ENCODE data around the gene GGTLC1. TPM values are rescaled to one million over a fixed set of nuclear protein-coding genes. Genes with fewer than 3 reads are reported as not detected.
A peak's percentile ranks its signal among the peaks of the same experiment; 100 is the strongest.
"Not testable (repeated sequence)": the region's sequence is repeated elsewhere in the genome, so short reads cannot be mapped to it uniquely, and the experiment has no call there.

Gene GGTLC1
- total and polyA plus RNA-seq, 10 of the 15 experiments (the other 5 are each of a cell fraction or from before 2014, with no cell fraction given), result not detected

DNA sequence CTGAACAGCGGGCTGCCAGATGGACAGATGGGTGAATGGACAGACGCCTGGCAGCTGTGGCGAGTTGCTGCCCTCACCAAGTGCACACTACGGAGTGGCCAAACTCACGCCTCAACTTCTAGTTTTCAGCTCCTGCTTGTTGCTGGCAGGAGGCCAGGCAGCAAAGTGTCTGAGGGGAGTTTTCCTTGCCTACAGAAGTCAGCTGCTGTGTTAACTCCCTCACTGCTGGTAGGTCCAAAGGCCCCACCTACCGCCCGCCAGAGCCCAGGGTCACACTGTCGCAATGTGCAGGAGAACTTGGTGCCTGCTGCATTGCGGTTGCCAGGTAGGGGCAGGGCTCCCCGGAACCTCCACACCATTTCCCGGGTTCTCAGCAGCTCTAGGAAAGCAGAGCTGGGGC is 7.6 kb downstream of the GGTLC1 start:
- FAIRE-seq; ATAC-seq; H3K79me2 ChIP-seq (ENCODE audit: control insufficient read depth, insufficient read depth, low read length); H3K27me3 ChIP-seq (replicated peaks in 1 of 2; ENCODE audit: control insufficient read depth in 2 of 2, insufficient read depth in 2 of 2, low read length in 1 of 2); H4K20me1 ChIP-seq (ENCODE audit: control insufficient read depth, insufficient read depth); BruUV-seq (replicated peaks); DNase-seq (ENCODE audit: low read depth, low spot score); SMC1A ChIA-PET (ENCODE audit: uncharacterized antibody, unreplicated experiment); POLR2A ChIA-PET; H3K9me3 ChIP-seq (replicated peaks; ENCODE audit: control insufficient read depth, insufficient read depth, low read length); H2AFZ ChIP-seq (ENCODE audit: control insufficient read depth, low read depth, low read length); H3K9ac ChIP-seq (ENCODE audit: control insufficient read depth, insufficient read depth, low read length); H3K36me3 ChIP-seq (ENCODE audit: control insufficient read depth in 2 of 2, insufficient read depth in 2 of 2, low read length in 1 of 2); in situ Hi-C loops (cut with MboI); H3K4me2 ChIP-seq (ENCODE audit: control insufficient read depth, insufficient read depth); H3K4me3 ChIP-seq; H3K27ac ChIP-seq (ENCODE audit: control insufficient read depth, insufficient read depth); H3K4me1 ChIP-seq (ENCODE audit: control insufficient read depth, insufficient read depth, low read length); RAD21 ChIA-PET (ENCODE audit: unreplicated experiment); CTCF ChIA-PET: not testable (repeated sequence)
- 53% methylated on average over 11 of the region's 11 CpGs for WGBS (ENCODE audit: insufficient coverage, insufficient replicate concordance, low lambda C conversion rate, missing lambda C conversion rate)
- intact Hi-C loops (cut with micrococcal nuclease; ENCODE audit: unreplicated experiment), result loop anchor here (5.0 kb wide), 1 partner anchor 44 kb away; no protein-coding TSS in a partner anchor

DNA sequence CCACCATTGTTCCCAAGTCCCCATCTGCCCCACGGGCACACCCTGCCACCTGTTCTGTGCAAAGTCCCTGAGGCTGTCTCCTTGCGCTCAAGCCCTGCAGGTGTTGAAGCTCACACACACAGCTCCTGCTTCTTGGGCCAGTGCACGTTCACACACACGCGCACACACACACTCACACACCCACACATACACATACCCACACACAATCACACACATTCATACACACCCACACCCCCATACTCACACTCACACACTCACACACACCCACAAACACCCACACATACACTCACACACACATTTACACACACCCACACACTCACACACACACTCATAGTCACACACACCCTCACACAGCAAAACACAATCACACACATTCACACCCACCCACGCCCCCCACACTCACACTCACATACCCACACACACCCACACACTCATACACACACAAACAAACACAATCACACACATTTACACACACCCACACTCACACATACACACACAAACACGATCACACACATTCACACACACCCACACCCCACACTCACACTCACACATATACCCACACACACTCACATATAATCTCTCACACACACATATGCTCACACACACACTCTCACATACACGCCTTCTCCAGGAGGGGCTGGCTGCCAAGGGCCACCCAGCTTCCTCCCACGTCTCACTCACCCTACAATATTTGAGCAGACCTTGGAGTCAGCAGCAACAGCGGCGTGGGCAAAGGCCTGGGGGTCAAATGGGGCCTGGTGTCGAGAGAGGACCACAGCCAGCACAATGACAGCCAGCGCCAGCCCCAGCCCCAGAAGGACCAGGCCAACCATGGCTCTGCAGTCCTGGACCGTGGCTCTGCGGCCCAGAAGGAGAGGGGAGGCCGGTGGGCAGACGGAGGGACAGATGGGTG is 8.4 kb downstream of the GGTLC1 start:
- H4K20me1 ChIP-seq (ENCODE audit: control insufficient read depth, insufficient read depth); SMC1A ChIA-PET (ENCODE audit: uncharacterized antibody, unreplicated experiment); H2AFZ ChIP-seq (ENCODE audit: control insufficient read depth, low read depth, low read length); in situ Hi-C loops (cut with MboI); BruUV-seq (replicated peaks); CTCF ChIA-PET; H3K9me3 ChIP-seq (replicated peaks; ENCODE audit: control insufficient read depth, insufficient read depth, low read length); H3K4me1 ChIP-seq (ENCODE audit: control insufficient read depth, insufficient read depth, low read length); H3K27ac ChIP-seq (ENCODE audit: control insufficient read depth, insufficient read depth); FAIRE-seq; H3K4me2 ChIP-seq (ENCODE audit: control insufficient read depth, insufficient read depth); ATAC-seq; H3K79me2 ChIP-seq (ENCODE audit: control insufficient read depth, insufficient read depth, low read length); H3K4me3 ChIP-seq; DNase-seq (ENCODE audit: low read depth, low spot score); RAD21 ChIA-PET (ENCODE audit: unreplicated experiment); H3K9ac ChIP-seq (ENCODE audit: control insufficient read depth, insufficient read depth, low read length); H3K27me3 ChIP-seq (replicated peaks in 1 of 2; ENCODE audit: control insufficient read depth in 2 of 2, insufficient read depth in 2 of 2, low read length in 1 of 2); H3K36me3 ChIP-seq (ENCODE audit: control insufficient read depth in 2 of 2, insufficient read depth in 2 of 2, low read length in 1 of 2); POLR2A ChIA-PET: not testable (repeated sequence)
- TF ChIP-seq, protein P1, sequence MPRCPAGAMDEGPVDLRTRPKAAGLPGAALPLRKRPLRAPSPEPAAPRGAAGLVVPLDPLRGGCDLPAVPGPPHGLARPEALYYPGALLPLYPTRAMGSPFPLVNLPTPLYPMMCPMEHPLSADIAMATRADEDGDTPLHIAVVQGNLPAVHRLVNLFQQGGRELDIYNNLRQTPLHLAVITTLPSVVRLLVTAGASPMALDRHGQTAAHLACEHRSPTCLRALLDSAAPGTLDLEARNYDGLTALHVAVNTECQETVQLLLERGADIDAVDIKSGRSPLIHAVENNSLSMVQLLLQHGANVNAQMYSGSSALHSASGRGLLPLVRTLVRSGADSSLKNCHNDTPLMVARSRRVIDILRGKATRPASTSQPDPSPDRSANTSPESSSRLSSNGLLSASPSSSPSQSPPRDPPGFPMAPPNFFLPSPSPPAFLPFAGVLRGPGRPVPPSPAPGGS (IDR thresholded peaks at IDR 0.05; ENCODE audit: borderline replicate concordance, insufficient read depth, low read depth, low read length, poor library complexity, severe bottlenecking), result peak; percentile 87
- intact Hi-C loops (cut with micrococcal nuclease; ENCODE audit: unreplicated experiment), result loop anchor here (5.0 kb wide), 1 partner anchor 43 kb away; no protein-coding TSS in a partner anchor
- 50% methylated on average over 16 of the region's 17 CpGs for WGBS (ENCODE audit: insufficient coverage, insufficient replicate concordance, low lambda C conversion rate, missing lambda C conversion rate)

DNA sequence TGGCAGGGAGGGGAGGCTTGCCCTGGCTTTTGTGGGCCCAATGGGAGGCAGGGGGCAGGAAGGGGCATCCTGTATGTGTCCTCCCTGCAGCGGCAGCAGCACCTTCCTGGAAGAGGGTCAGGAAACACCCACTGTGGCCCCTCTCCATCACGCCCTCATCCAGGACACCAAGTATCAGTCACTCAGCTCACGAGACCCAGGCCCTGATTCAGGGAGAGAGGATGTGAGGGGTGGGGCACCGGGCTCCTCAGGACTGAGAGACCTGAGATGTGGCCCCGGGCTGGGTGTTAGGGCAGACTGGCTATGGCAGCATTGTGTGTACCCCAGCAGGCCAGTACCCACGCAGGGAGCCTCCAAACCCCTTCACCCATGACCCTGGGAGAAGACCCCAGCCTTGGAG is 9.2 kb downstream of the GGTLC1 start:
- SMC1A ChIA-PET (ENCODE audit: uncharacterized antibody, unreplicated experiment); H3K4me3 ChIP-seq; BruUV-seq (replicated peaks); RAD21 ChIA-PET (ENCODE audit: unreplicated experiment); DNase-seq (ENCODE audit: low read depth, low spot score); in situ Hi-C loops (cut with MboI); H3K79me2 ChIP-seq (ENCODE audit: control insufficient read depth, insufficient read depth, low read length); POLR2A ChIA-PET; H3K27me3 ChIP-seq (replicated peaks in 1 of 2; ENCODE audit: control insufficient read depth in 2 of 2, insufficient read depth in 2 of 2, low read length in 1 of 2); H3K4me2 ChIP-seq (ENCODE audit: control insufficient read depth, insufficient read depth); FAIRE-seq; H4K20me1 ChIP-seq (ENCODE audit: control insufficient read depth, insufficient read depth); H3K36me3 ChIP-seq (ENCODE audit: control insufficient read depth in 2 of 2, insufficient read depth in 2 of 2, low read length in 1 of 2); H3K9ac ChIP-seq (ENCODE audit: control insufficient read depth, insufficient read depth, low read length); H3K4me1 ChIP-seq (ENCODE audit: control insufficient read depth, insufficient read depth, low read length); H3K27ac ChIP-seq (ENCODE audit: control insufficient read depth, insufficient read depth); ATAC-seq; intact Hi-C loops (cut with micrococcal nuclease; ENCODE audit: unreplicated experiment); H2AFZ ChIP-seq (ENCODE audit: control insufficient read depth, low read depth, low read length); CTCF ChIA-PET; H3K9me3 ChIP-seq (replicated peaks; ENCODE audit: control insufficient read depth, insufficient read depth, low read length): not testable (repeated sequence)
- 15% methylated on average over 6 of the region's 6 CpGs for WGBS (ENCODE audit: insufficient coverage, insufficient replicate concordance, low lambda C conversion rate, missing lambda C conversion rate)

All from GM12878 (cell line).